H1 (cell line): ENCODE measurements around the gene GDF15. TPM values are rescaled to one million over a fixed set of nuclear protein-coding genes. Genes with fewer than 3 reads are reported as not detected.
A peak's percentile ranks its signal among the peaks of the same experiment; 100 is the strongest.

Experiments used
- CTCF ChIA-PET: fragments of 300-600 bp; sonication (Branson Sonifier 250); formaldehyde crosslinking; loops from one replicate; lab custom pipeline; 2021; ENCODE audit not compliant: partially characterized antibody; lab: Charles Lee
- POLR2A ChIA-PET: fragments of 300-600 bp; sonication (Branson Sonifier 250); formaldehyde crosslinking; loops from one replicate; lab custom pipeline; 2021; ENCODE audit warnings: inconsistent platforms; ENCODE audit not compliant: partially characterized antibody; lab: Charles Lee
- DNase-seq, 2 experiments: peaks; one replicate each; pipeline versions ENCODE4 v3.0.0 to v3.0.0-alpha.2; 2010 to 2022; ENCODE audit warnings: low spot score in 2 of 2, low read depth in 1 of 2, mixed read lengths in 1 of 2
- FAIRE-seq: peaks from 2 replicates; lab custom pipeline; 2011; peaks lifted over from hg19 to GRCh38; lab: Jason Lieb, UNC
- H2AFZ ChIP-seq: 2 replicates; pipeline ENCODE4 v1.8.1; 2012; ENCODE audit warnings: low read length, inconsistent platforms
- H2AK5ac ChIP-seq: 2 replicates; pipeline ENCODE4 v1.6.1; 2013; ENCODE audit warnings: low read depth, low read length
- H2BK120ac ChIP-seq: replicated peaks from 2 replicates; pipeline ENCODE3; 2013; ENCODE audit warnings: low read depth, low read length, inconsistent platforms
- H2BK12ac ChIP-seq: 2 replicates; pipeline ENCODE4 v1.6.1; 2013; ENCODE audit warnings: low read depth, low read length
- H2BK15ac ChIP-seq: 2 replicates; pipeline ENCODE4 v1.6.1; 2013; ENCODE audit warnings: low read length
- H2BK20ac ChIP-seq: 2 replicates; pipeline ENCODE4 v1.6.1; 2013; ENCODE audit warnings: low read length
- H2BK5ac ChIP-seq: 2 replicates; pipeline ENCODE4 v1.6.1; 2013; ENCODE audit warnings: low read depth, low read length
- H3K14ac ChIP-seq: 2 replicates; pipeline ENCODE4 v1.6.1; 2013; ENCODE audit warnings: inconsistent platforms; ENCODE audit not compliant: insufficient read length
- H3K18ac ChIP-seq: 2 replicates; pipeline ENCODE4 v1.6.1; 2013; ENCODE audit warnings: low read length; ENCODE audit errors: extremely low read depth
- H3K23ac ChIP-seq: 2 replicates; pipeline ENCODE4 v1.6.1; 2013; ENCODE audit warnings: inconsistent platforms; ENCODE audit not compliant: insufficient read length
- H3K23me2 ChIP-seq: 2 replicates; pipeline ENCODE4 v1.6.1; 2013; ENCODE audit warnings: low read depth, low read length
- H3K27ac ChIP-seq: 2 replicates; pipeline ENCODE4 v1.6.1; 2011; ENCODE audit warnings: low read depth, low read length, inconsistent platforms
- H3K27me3 ChIP-seq, 4 experiments: replicated peaks in 1 of 4; 1 replicate in 1 of 4; 2 replicates in 3 of 4; pipeline versions ENCODE4 v1.6.1 to v1.8.1; 2011 to 2013; ENCODE audit warnings: low read length in 3 of 4, mild to moderate bottlenecking in 3 of 4, inconsistent platforms in 2 of 4, mixed read lengths in 2 of 4, moderate library complexity in 1 of 4; ENCODE audit not compliant: control insufficient read depth in 3 of 4, insufficient read depth in 3 of 4; ENCODE audit errors: extremely low read depth in 1 of 4
- H3K36me3 ChIP-seq, 4 experiments: 2 replicates each; pipeline versions ENCODE4 v1.6.1 to v1.8.1; 2011 to 2013; ENCODE audit warnings: mild to moderate bottlenecking in 4 of 4, low read length in 3 of 4, moderate library complexity in 2 of 4, control low read depth in 1 of 4, inconsistent platforms in 1 of 4; ENCODE audit not compliant: insufficient read depth in 4 of 4, control insufficient read depth in 2 of 4
- H3K4ac ChIP-seq: replicated peaks from 2 replicates; pipeline ENCODE3; 2013; ENCODE audit warnings: low read length, low read depth, mixed read lengths, inconsistent platforms; ENCODE audit not compliant: insufficient read length
- H3K4me1 ChIP-seq, 4 experiments: replicated peaks in 1 of 4; 1 replicate in 1 of 4; 2 replicates in 3 of 4; pipeline versions ENCODE4 v1.6.1 to v1.8.1; 2011 to 2013; ENCODE audit warnings: low read length in 3 of 4, inconsistent platforms in 2 of 4, mixed read lengths in 1 of 4; ENCODE audit not compliant: insufficient read depth in 4 of 4, control insufficient read depth in 3 of 4
- H3K4me2 ChIP-seq, 2 experiments: 2 replicates each; pipeline versions ENCODE4 v1.6.1 to v1.8.1; 2011 to 2013; ENCODE audit warnings: low read depth in 2 of 2, low read length in 2 of 2, control low read depth in 1 of 2, inconsistent platforms in 1 of 2, mild to moderate bottlenecking in 1 of 2; ENCODE audit not compliant: insufficient read depth in 1 of 2
- H3K4me3 ChIP-seq, 4 experiments: fragments of 200-600, 300-600 bp in 1 of 4; sonication (generic), shearing (Covaris generic), sonication (Bioruptor Twin) in 1 of 4; 2 replicates each; pipeline versions ENCODE4 v1.5.1 to v1.8.1; 2011 to 2016; ENCODE audit warnings: low read length in 4 of 4, low read depth in 3 of 4, control low read depth in 2 of 4, inconsistent platforms in 2 of 4, mild to moderate bottlenecking in 2 of 4, mixed read lengths in 1 of 4, moderate library complexity in 1 of 4; ENCODE audit not compliant: insufficient read depth in 2 of 4; ENCODE audit errors: extremely low read depth in 1 of 4
- H3K56ac ChIP-seq: replicated peaks from 2 replicates; pipeline ENCODE3; 2013; ENCODE audit warnings: low read depth, mild to moderate bottlenecking, mixed read lengths, low read length, inconsistent platforms; ENCODE audit not compliant: insufficient read length
- H3K79me1 ChIP-seq: 2 replicates; pipeline ENCODE4 v1.6.1; 2013; ENCODE audit warnings: low read depth, low read length, control low read depth
- H3K79me2 ChIP-seq, 2 experiments: 2 replicates each; pipeline versions ENCODE4 v1.6.1 to v1.8.1; 2012 to 2013; ENCODE audit warnings: low read length in 2 of 2, mild to moderate bottlenecking in 2 of 2, inconsistent platforms in 1 of 2; ENCODE audit not compliant: insufficient read depth in 2 of 2, control insufficient read depth in 1 of 2
- H3K9ac ChIP-seq, 4 experiments: replicated peaks in 1 of 4; 1 replicate in 1 of 4; 2 replicates in 3 of 4; pipeline versions ENCODE4 v1.6.1 to v1.8.1; 2011 to 2013; ENCODE audit warnings: low read depth in 3 of 4, low read length in 3 of 4, control low read depth in 2 of 4, mild to moderate bottlenecking in 2 of 4, moderate library complexity in 2 of 4, inconsistent platforms in 1 of 4; ENCODE audit errors: extremely low read depth in 1 of 4
- H3K9me3 ChIP-seq, 2 experiments: 2 replicates each; pipeline versions ENCODE4 v1.6.1 to v1.8.1; 2012 to 2013; ENCODE audit warnings: mild to moderate bottlenecking in 2 of 2, moderate library complexity in 2 of 2, control low read depth in 1 of 2, inconsistent platforms in 1 of 2, low read depth in 1 of 2, low read length in 1 of 2, mixed read lengths in 1 of 2; ENCODE audit not compliant: insufficient read depth in 2 of 2
- H4K20me1 ChIP-seq, 2 experiments: replicated peaks in 1 of 2; 2 replicates each; pipeline versions ENCODE3 to v1.8.1; 2011 to 2013; ENCODE audit warnings: inconsistent platforms in 2 of 2, low read length in 2 of 2, mild to moderate bottlenecking in 1 of 2; ENCODE audit not compliant: insufficient read depth in 2 of 2, control insufficient read depth in 1 of 2
- H4K5ac ChIP-seq: 2 replicates; pipeline ENCODE4 v1.6.1; 2013; ENCODE audit warnings: low read length, low read depth, mixed read lengths, inconsistent platforms; ENCODE audit not compliant: insufficient read length
- H4K8ac ChIP-seq: 2 replicates; pipeline ENCODE4 v1.8.0; 2013; ENCODE audit warnings: mild to moderate bottlenecking, moderate library complexity, low read length, inconsistent platforms; ENCODE audit not compliant: insufficient read depth; ENCODE audit errors: extremely low read depth
- H4K91ac ChIP-seq: replicated peaks from 2 replicates; pipeline ENCODE3; 2013; ENCODE audit warnings: low read length, mixed read lengths, inconsistent platforms; ENCODE audit not compliant: insufficient read length
- CBX8 ChIP-seq: fragments of 300-800, 300-1000 bp; sonication (generic); IDR thresholded peaks from 2 replicates; pipeline ENCODE4 v1.7.1; 2016; ENCODE audit warnings: low read depth, low read length, borderline replicate concordance
- WGBS, 2 experiments: shearing (Covaris generic) in 1 of 2; methylation state at CpG; one replicate each; pipeline versions ENCODE4 v1.1.6 to v1.1.7; 2013 to 2015; ENCODE audit warnings: low lambda C conversion rate in 2 of 2, mixed read lengths in 2 of 2, inconsistent platforms in 1 of 2, low coverage in 1 of 2, missing lambda C conversion rate in 1 of 2; ENCODE audit not compliant: insufficient replicate concordance in 2 of 2, insufficient coverage in 1 of 2, insufficient read length in 1 of 2; ENCODE audit errors: extremely low coverage in 1 of 2, missing lambda C conversion rate in 1 of 2; 5-methylcytosine and 5-hydroxymethylcytosine counted together
- polyA plus RNA-seq, 7 experiments: library from polyadenylated mRNA; depleted of rRNA in 3 of 7; stranded (reverse) in 5 of 7; unstranded in 2 of 7; fragments of >200 nt in 5 of 7; fragments of 200-250 nt in 2 of 7; gene quantifications; 1 replicate in 5 of 7; 2 replicates in 1 of 7; 4 replicates in 1 of 7; pipeline versions ENCODE4 v1.2.1 to v1.2.3, GENCODE V29; 2011 to 2013; ENCODE audit warnings: missing spikeins in 2 of 7, mixed read lengths in 2 of 7
- total RNA-seq: library from RNA; stranded (reverse); fragmentation: NEBNext Ultra II Directional; extraction: Animal tissue kit (Norgen Biotek cat#: 25700); gene quantifications from 2 replicates; pipeline ENCODE4 v1.2.1, GENCODE V29; 2021

GDF15 gene
- total and polyA plus RNA-seq, 2 of the 8 experiments (the other 6 are each of a cell fraction or from before 2014, with no cell fraction given), result 4.1 to 8.5 TPM

DNA sequence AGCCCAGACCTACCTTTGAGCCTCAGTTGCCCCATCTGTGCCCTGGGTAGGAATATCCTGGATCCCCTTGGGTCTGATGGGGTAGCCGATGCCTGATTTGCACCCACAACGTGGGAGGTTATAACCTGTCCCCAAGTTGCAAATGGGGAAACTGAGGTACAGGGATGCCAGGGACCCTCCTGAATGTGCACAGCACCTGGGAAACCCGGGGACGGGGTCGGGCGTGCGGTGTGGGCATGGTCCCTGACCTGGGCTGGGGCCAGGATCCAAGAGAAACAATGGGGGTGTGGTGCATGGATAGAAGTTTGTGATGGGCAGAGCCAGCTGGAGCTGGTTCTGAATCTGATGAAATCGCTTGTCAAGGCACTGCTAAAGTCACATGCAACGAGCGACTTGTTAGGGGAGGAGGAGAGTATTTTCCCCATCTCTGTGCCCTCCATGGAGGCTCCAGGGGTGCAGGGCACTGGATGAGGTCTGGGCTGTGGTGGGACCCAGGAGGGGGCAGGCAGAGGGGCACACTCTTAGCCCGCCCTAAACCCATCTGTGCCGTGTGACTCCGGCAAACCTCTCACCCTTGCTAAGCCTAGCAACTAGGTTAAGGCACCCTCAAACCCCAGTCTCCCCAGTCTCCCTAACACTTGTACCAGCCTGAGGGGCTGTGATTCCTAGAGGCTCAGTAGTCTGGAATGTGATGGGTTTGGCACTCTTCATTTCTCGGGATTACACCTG, 749 bp downstream of the GDF15 start:
- Histone ChIP-seq H3K56ac (no peak overlapping the region), H2BK12ac (peak overlapping the region; percentile 80), H4K20me1 (no peaks in the 10 kb centered on the region), H3K4me3 (peak overlapping the region in 2 of 4 experiments; percentile 10 to 38; a peak in 3 of 8 replicates), H3K9me3 (no peaks in the 10 kb centered on the region), H4K8ac (no peak overlapping the region), H2BK20ac (0 out of 2 replicates have a peak overlapping the region, but pooled peaks have one; percentile 40), H2AK5ac (no peak overlapping the region; the same call in 1 of the 2 replicates), H2BK5ac (no peak overlapping the region), H3K14ac (no peak overlapping the region), H3K79me2 (no peaks in the 10 kb centered on the region), H3K4ac (no peak overlapping the region), H4K91ac (peak overlapping the region; percentile 70), H3K18ac (0 out of 2 replicates have a peak overlapping the region, but pooled peaks have one; percentile 57), H2BK120ac (no peak overlapping the region), H3K23me2 (peaks cover 2% of the 10 kb centered on the region; the same call in 1 of the 2 replicates), H3K4me1 (peaks cover 3 to 4% (median 3%) of the 10 kb centered on the region in 4 experiments), H2BK15ac (no peak overlapping the region), H3K79me1 (no peaks in the 10 kb centered on the region), H3K9ac (peak overlapping the region in 1 of 4 experiments; percentile 25; a peak in 2 of 7 replicates), H2AFZ (no peak overlapping the region), H3K23ac (no peak overlapping the region), H3K4me2 (peak overlapping the region; percentile 12 to 15; a peak in 2 of 4 replicates), H4K5ac (no peak overlapping the region), H3K36me3 (no peaks in the 10 kb centered on the region), H3K27me3 (peaks cover 0 to 23% (median 14%) of the 10 kb centered on the region in 4 experiments; a peak in 6 of 7 replicates), H3K27ac (no peak overlapping the region)
- ChIA-PET POLR2A (interaction anchor here (1.0 to 3.3 kb wide), 7 partner anchors 12 to 195 kb away, joined by 3 to 12 read pairs (median 4); partner anchors contain the start of gene JUND), CTCF (interaction anchor here (0.6 to 10.4 kb wide), 17 partner anchors 9 to 433 kb away, joined by 3 to 177 read pairs (median 6); partner anchors contain the start of genes LRRC25 and SSBP4)
- DNase-seq (no peak), FAIRE-seq (no peak)
- no peak for TF ChIP-seq CBX8
- 92% methylated on average over 14 of the region's 14 CpGs; no CpG with 5 or more reads in 1 of the 2 experiments for WGBS, 2 experiments
